ENCODE data around the gene CELA1. TPM values are rescaled to one million over a fixed set of nuclear protein-coding genes. Genes with fewer than 3 reads are reported as not detected.
"Not testable (repeated sequence)": the region's sequence is repeated elsewhere in the genome, so short reads cannot be mapped to it uniquely, and the experiment has no call there.

The CELA1 gene
- total RNA-seq, 1 donor from 2014 or later = not detected

GRCh38 chr12:51320695-51321320, 25.7 kb downstream of the CELA1 start:
- Mint-ChIP-seq H3K27ac (peak overlapping the region; percentile 89), H3K4me3 (ENCODE audit: low read depth) (no peak overlapping the region)
- DNase-seq (ENCODE audit: low spot score, unreplicated experiment) = no peak

GRCh38 chr12:51320311-51320694, 26.2 kb downstream of the CELA1 start:
- Mint-ChIP-seq H3K4me3 (ENCODE audit: low read depth) (no peak overlapping the region), H3K9me3 (ENCODE audit: low read depth) (no peaks in the 10 kb centered on the region), H3K36me3 (ENCODE audit: insufficient read depth) (no peaks in the 10 kb centered on the region), H3K27me3 (no peaks in the 10 kb centered on the region), H3K4me1 (ENCODE audit: low read depth) (peaks cover 25% of the 10 kb centered on the region), H3K27ac (peak overlapping the region; percentile 94)
- TF ChIP-seq CTCF (IDR thresholded peaks at IDR 0.05; ENCODE audit: unreplicated experiment) = no peak
- DNase-seq (ENCODE audit: low spot score, unreplicated experiment) = no peak

More at GRCh38 chr12:51320695-51321320, 25.7 kb downstream of the CELA1 start:
- Mint-ChIP-seq H3K27me3 (no peaks in the 10 kb centered on the region), H3K4me1 (ENCODE audit: low read depth) (peaks cover 25% of the 10 kb centered on the region), H3K36me3 (ENCODE audit: insufficient read depth) (no peaks in the 10 kb centered on the region), H3K9me3 (ENCODE audit: low read depth) (no peaks in the 10 kb centered on the region)
- TF ChIP-seq CTCF (IDR thresholded peaks at IDR 0.05; ENCODE audit: unreplicated experiment) = no peak

GRCh38 chr12:51318846-51319599, 27.5 kb downstream of the CELA1 start:
- H3K9me3 Mint-ChIP-seq (ENCODE audit: low read depth) = no peaks in the 10 kb centered on the region
- H3K4me1 Mint-ChIP-seq (ENCODE audit: low read depth) = peaks cover 25% of the 10 kb centered on the region
- no peaks in the 10 kb centered on the region for H3K36me3 Mint-ChIP-seq (ENCODE audit: insufficient read depth)
- H3K4me3 Mint-ChIP-seq (ENCODE audit: low read depth) = no peak overlapping the region
- no peak overlapping the region for H3K27ac Mint-ChIP-seq
- no peak for TF ChIP-seq CTCF (IDR thresholded peaks at IDR 0.05; ENCODE audit: unreplicated experiment)
- no peaks in the 10 kb centered on the region for H3K27me3 Mint-ChIP-seq
- DNase-seq (ENCODE audit: low spot score, unreplicated experiment) = no peak

GRCh38 chr12:51318057-51318806, 28.2 kb downstream of the CELA1 start:
- H3K9me3 Mint-ChIP-seq (ENCODE audit: low read depth); H3K27me3 Mint-ChIP-seq; H3K27ac Mint-ChIP-seq; DNase-seq (ENCODE audit: low spot score, unreplicated experiment); H3K36me3 Mint-ChIP-seq (ENCODE audit: insufficient read depth); H3K4me3 Mint-ChIP-seq (ENCODE audit: low read depth): not testable (repeated sequence)
- H3K4me1 Mint-ChIP-seq (ENCODE audit: low read depth) = peaks cover 25% of the 10 kb centered on the region

- no peak for DNase-seq (ENCODE audit: low spot score, unreplicated experiment)
- Mint-ChIP-seq H3K27me3 (no peaks in the 10 kb centered on the region), H3K9me3 (ENCODE audit: low read depth) (no peaks in the 10 kb centered on the region), H3K4me3 (ENCODE audit: low read depth) (no peak overlapping the region), H3K27ac (no peak overlapping the region), H3K4me1 (ENCODE audit: low read depth) (peaks cover 6% of the 10 kb centered on the region), H3K36me3 (ENCODE audit: insufficient read depth) (no peaks in the 10 kb centered on the region)
- TF ChIP-seq CTCF (IDR thresholded peaks at IDR 0.05; ENCODE audit: unreplicated experiment) = no peak
Measured at GRCh38 chr12:51311389-51311788, 35.1 kb downstream of the CELA1 start.

Measured in progenitor cell of endocrine pancreas (in vitro differentiated cells).